Left ventricle myocardium inferior (tissue), 1 donor: ENCODE measurements around the gene APOC1. TPM values are rescaled to one million over a fixed set of nuclear protein-coding genes. Genes with fewer than 3 reads are reported as not detected.
"Not testable (repeated sequence)": the region's sequence is repeated elsewhere in the genome, so short reads cannot be mapped to it uniquely, and the experiment has no call there.

Source experiments
- DNase-seq: peaks from one replicate; pipeline ENCODE4 v3.0.0-alpha.2; 2020
- H3K27ac ChIP-seq: fragments of 200-600 bp; replicated peaks from 2 replicates; pipeline ENCODE4 v1.8.0; 2021
- H3K27me3 ChIP-seq: fragments of 200-600 bp; 2 replicates; pipeline ENCODE4 v1.8.0; 2021; ENCODE audit warnings: low read depth
- H3K36me3 ChIP-seq: fragments of 200-600 bp; 2 replicates; pipeline ENCODE4 v1.8.0; 2021
- H3K4me1 ChIP-seq: fragments of 200-600 bp; 2 replicates; pipeline ENCODE4 v1.8.0; 2021
- H3K4me3 ChIP-seq: fragments of 200-600 bp; 2 replicates; pipeline ENCODE4 v1.8.0; 2021; ENCODE audit warnings: mild to moderate bottlenecking, moderate library complexity
- H3K9me3 ChIP-seq: fragments of 200-600 bp; replicated peaks from 2 replicates; pipeline ENCODE4 v1.8.0; 2021
- CTCF ChIP-seq: fragments of 200-600 bp; IDR thresholded peaks from 2 replicates; pipeline ENCODE4 v1.8.0; 2021; ENCODE audit warnings: antibody characterized with exemption, mild to moderate bottlenecking, borderline replicate concordance
- intact Hi-C: fragments of 100-400 bp; cut with micrococcal nuclease; formaldehyde crosslinking; loops from one replicate; pipeline ENCODE4 v1.11.0; 2022
- total RNA-seq: library from RNA; stranded (reverse); fragmentation: NEBNext Ultra II Directional; extraction: Animal tissue kit (Norgen Biotek cat#: 25700); gene quantifications from one replicate; pipeline ENCODE4 v1.2.1, GENCODE V29; 2021
- donor health status: DM: no; HTN: yes; CAD: no; lungs with severe emphysema.

Gene APOC1
- total RNA-seq, 1 donor from 2014 or later: 0.85 TPM

DNA sequence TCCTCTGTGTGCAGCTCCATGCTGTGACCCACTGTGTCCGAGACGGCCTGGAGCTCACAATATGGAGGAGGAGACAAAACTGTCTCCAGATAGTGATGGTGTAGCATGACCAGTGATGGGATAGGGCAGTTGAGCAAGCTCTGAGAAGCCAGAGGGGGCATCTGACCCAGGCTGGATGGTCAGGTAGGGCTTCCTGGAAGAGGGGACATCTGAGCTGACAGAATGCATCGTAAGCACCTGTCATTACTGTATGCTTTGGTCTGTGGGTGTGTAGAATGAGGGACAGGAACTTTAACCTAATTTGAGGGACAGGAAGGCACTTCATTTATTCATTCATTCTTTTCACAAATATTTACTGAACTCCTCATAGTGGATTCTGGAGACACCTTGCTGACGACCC is 29.8 kb upstream of the APOC1 start:
- no peaks in the 10 kb centered on the region for H3K9me3 ChIP-seq
- no peak for DNase-seq
- no peak for TF ChIP-seq CTCF
- intact Hi-C loops: no loop called here
- H3K27me3 ChIP-seq: no peaks in the 10 kb centered on the region
- no peak overlapping the region for H3K27ac ChIP-seq
- peaks cover 41% of the 10 kb centered on the region for H3K36me3 ChIP-seq
- H3K4me1 ChIP-seq: peaks cover 11% of the 10 kb centered on the region
- H3K4me3 ChIP-seq: no peak overlapping the region

DNA sequence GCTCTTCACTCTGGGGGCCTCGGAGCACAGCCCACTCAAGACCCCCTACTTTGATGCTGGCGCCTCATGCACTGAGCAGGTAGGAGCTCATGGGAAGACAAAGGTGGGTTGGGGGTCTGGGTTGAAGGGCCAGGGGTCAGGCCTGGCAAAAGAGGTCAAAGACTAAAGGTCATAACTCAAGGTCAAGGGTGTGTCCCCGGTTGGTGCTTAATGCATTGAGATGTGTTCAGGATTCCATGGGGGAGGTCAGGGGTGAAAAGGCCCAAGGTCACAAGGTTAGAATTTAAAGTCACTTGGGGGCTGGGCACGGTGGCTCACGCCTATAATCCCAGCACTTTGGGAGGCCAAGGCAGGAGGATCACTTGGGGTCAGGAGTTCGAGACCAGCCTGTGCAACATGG is 28.3 kb upstream of the APOC1 start:
- Histone ChIP-seq H3K4me1 (peaks cover 17% of the 10 kb centered on the region), H3K9me3 (no peaks in the 10 kb centered on the region), H3K27me3 (no peaks in the 10 kb centered on the region), H3K27ac (no peak overlapping the region), H3K4me3 (no peak overlapping the region), H3K36me3 (peaks cover 41% of the 10 kb centered on the region)
- intact Hi-C loops: no loop called here
- DNase-seq: no peak
- no peak for TF ChIP-seq CTCF

DNA sequence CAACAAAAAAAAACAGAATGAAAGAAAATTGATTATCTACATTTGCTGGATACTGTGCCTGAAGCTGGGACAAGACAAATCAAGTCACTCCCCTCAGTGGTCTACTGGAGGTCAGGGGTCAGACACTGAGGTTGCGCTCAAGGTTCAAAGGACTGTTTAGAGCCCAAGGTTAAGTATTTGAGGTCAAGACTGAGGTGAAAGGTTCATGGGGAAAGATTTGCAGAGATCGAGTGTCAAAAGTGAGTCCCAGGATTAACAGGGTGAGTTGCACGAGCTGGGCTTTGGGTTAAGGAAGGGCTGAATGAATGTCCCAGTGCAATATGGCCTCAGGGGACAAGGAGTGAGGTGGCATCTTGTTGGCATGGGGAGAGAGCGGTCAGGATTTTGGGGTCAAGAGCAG is 26.8 kb upstream of the APOC1 start:
- Histone ChIP-seq H3K4me3 (no peak overlapping the region), H3K9me3 (no peaks in the 10 kb centered on the region), H3K27me3 (no peaks in the 10 kb centered on the region), H3K4me1 (peaks cover 32% of the 10 kb centered on the region), H3K27ac (no peak overlapping the region), H3K36me3 (peaks cover 44% of the 10 kb centered on the region)
- no peak for TF ChIP-seq CTCF
- DNase-seq: no peak
- intact Hi-C loops: no loop called here

- H3K27ac ChIP-seq, H3K9me3 ChIP-seq, intact Hi-C loops, H3K4me3 ChIP-seq, H3K27me3 ChIP-seq, DNase-seq: not testable (repeated sequence)
- Histone ChIP-seq H3K4me1 (peaks cover 39% of the 10 kb centered on the region), H3K36me3 (peaks cover 50% of the 10 kb centered on the region)
Observed at GRCh38 chr19:44888335-44888734, 26.1 kb upstream of the APOC1 start.

DNA sequence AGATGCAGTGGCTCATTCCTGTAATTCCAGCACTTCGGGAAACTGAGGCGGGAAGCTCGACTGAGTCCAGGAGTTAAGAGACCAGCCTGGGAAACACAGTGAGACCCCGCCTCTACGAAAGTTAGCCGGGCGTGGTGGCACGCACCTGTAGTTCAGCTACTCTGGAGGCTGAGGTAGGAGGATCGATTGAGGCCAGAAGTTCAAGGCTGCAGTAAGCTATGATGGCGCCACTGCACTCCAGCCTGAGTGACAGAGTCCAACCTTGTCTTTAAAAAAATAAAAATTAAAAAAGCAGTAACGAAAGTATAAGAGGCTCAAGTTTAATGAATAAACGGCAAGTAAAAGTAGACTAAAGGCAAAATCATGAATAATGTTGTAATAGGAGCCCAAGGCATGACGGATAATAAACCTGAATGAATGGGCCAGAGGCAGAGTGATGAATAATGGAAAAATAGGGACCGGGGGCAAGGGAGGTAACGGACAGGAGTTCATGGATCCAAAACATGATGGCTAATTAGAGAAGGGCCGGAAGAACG is 24.5 kb upstream of the APOC1 start:
- peaks cover 39% of the 10 kb centered on the region for H3K4me1 ChIP-seq
- peaks cover 51% of the 10 kb centered on the region for H3K36me3 ChIP-seq
- DNase-seq: no peak
- no peaks in the 10 kb centered on the region for H3K9me3 ChIP-seq
- intact Hi-C loops: no loop called here
- H3K27me3 ChIP-seq: no peaks in the 10 kb centered on the region
- peak overlapping the region; percentile 86 for H3K4me3 ChIP-seq
- TF ChIP-seq CTCF: no peak
- peak overlapping the region; percentile 97 for H3K27ac ChIP-seq

GRCh38 chr19:44890366-44891015 is 23.9 kb upstream of the APOC1 start:
- Histone ChIP-seq H3K27ac (peak overlapping the region; percentile 97), H3K4me3 (peak overlapping the region; percentile 86), H3K27me3 (no peaks in the 10 kb centered on the region), H3K4me1 (peaks cover 39% of the 10 kb centered on the region), H3K36me3 (peaks cover 54% of the 10 kb centered on the region), H3K9me3 (no peaks in the 10 kb centered on the region)
- intact Hi-C loops: no loop called here
- DNase-seq: no peak
- no peak for TF ChIP-seq CTCF
